ENCODE measurements around the gene CLCN6.

DNA sequence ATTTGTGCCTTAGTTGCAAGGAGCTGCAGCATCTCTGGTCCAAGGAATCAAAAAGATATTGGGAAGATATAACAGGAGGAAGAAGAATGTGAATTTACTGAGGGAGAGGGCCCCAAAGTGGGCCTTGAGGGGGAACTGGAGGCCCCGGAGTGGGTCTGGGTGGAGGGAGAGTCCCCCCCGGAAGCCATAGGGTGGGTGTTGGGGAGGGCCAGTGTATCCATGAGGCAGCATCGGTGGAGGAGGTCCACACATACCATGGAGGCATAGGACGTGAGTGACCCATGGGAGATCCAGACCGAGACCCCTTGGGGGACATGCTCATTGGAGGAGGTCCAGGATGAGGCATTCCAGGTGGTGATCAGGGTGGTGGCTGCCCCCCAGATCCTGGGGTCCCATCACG is 44.7 kb upstream of the CLCN6 start:
- TF ChIP-seq, protein P1, sequence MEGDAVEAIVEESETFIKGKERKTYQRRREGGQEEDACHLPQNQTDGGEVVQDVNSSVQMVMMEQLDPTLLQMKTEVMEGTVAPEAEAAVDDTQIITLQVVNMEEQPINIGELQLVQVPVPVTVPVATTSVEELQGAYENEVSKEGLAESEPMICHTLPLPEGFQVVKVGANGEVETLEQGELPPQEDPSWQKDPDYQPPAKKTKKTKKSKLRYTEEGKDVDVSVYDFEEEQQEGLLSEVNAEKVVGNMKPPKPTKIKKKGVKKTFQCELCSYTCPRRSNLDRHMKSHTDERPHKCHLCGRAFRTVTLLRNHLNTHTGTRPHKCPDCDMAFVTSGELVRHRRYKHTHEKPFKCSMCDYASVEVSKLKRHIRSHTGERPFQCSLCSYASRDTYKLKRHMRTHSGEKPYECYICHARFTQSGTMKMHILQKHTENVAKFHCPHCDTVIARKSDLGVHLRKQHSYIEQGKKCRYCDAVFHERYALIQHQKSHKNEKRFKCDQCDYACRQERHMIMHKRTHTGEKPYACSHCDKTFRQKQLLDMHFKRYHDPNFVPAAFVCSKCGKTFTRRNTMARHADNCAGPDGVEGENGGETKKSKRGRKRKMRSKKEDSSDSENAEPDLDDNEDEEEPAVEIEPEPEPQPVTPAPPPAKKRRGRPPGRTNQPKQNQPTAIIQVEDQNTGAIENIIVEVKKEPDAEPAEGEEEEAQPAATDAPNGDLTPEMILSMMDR (IDR thresholded peaks at IDR 0.05): no peak
- no peak for TF ChIP-seq POLR2A (IDR thresholded peaks at IDR 0.05)

Measured in adrenal gland (tissue), 5 donors.